GM12891 (cell line): ENCODE results near the gene RIMBP2.

Source experiments
- DNase-seq: peaks from one replicate; pipeline ENCODE4 v3.0.0; 2011; ENCODE audit warnings: low spot score; ENCODE audit not compliant: insufficient read length
- FAIRE-seq: peaks from 2 replicates; lab custom pipeline; 2011; peaks lifted over from hg19 to GRCh38; lab: Jason Lieb, UNC
- PAX5 ChIP-seq: IDR thresholded peaks from 2 replicates; pipeline ENCODE4 v1.6.1; 2011; ENCODE audit warnings: low read length, moderate library complexity, mild to moderate bottlenecking; ENCODE audit not compliant: insufficient read depth, severe bottlenecking
- POLR2A ChIP-seq: IDR thresholded peaks from 2 replicates; pipeline ENCODE4 v1.6.1; 2011; ENCODE audit warnings: low read depth, low read length, control low read depth
- POLR2AphosphoS5 ChIP-seq: IDR thresholded peaks from 2 replicates; pipeline ENCODE4 v1.6.1; 2011; ENCODE audit warnings: low read depth, low read length, control low read depth
- POU2F2 ChIP-seq: IDR thresholded peaks from 2 replicates; pipeline ENCODE4 v1.6.1; 2011; ENCODE audit warnings: low read depth, mild to moderate bottlenecking, control low read depth, low read length, moderate library complexity
- SPI1 ChIP-seq: IDR thresholded peaks from 2 replicates; pipeline ENCODE4 v1.6.1; 2011; ENCODE audit warnings: low read depth, low read length, control low read depth
- TAF1 ChIP-seq: IDR thresholded peaks from 2 replicates; pipeline ENCODE4 v1.6.1; 2011; ENCODE audit warnings: low read depth, low read length, control low read depth

Gene RIMBP2

GRCh38 chr12:130438711-130439110 lies 277.4 kb downstream of the RIMBP2 start:
- DNase-seq, result no peak
- FAIRE-seq, result no peak
- TF ChIP-seq POLR2AphosphoS5 (no peak), PAX5 (no peak), TAF1 (no peak), SPI1 (no peak), POU2F2 (no peak), POLR2A (no peak)

- no peak for FAIRE-seq
- no peak for DNase-seq
- no peak for TF ChIP-seq TAF1
- TF ChIP-seq POU2F2, result no peak
- no peak for TF ChIP-seq POLR2AphosphoS5
- TF ChIP-seq POLR2A, result no peak
- TF ChIP-seq PAX5, result no peak
- TF ChIP-seq SPI1, result no peak
Measured at GRCh38 chr12:130438243-130438620, 277.9 kb downstream of the RIMBP2 start.

- no peak for FAIRE-seq
- TF ChIP-seq PAX5 (no peak), POU2F2 (no peak), POLR2AphosphoS5 (no peak), TAF1 (no peak), POLR2A (no peak), SPI1 (no peak)
- DNase-seq, result no peak
Measured at GRCh38 chr12:130437555-130438242, 278.4 kb downstream of the RIMBP2 start.

GRCh38 chr12:130436741-130437501 lies 279.2 kb downstream of the RIMBP2 start:
- no peak for FAIRE-seq
- TF ChIP-seq PAX5 (no peak), POU2F2 (no peak), POLR2A (no peak), POLR2AphosphoS5 (no peak), SPI1 (no peak), TAF1 (no peak)

GRCh38 chr12:130435826-130436225 lies 280.3 kb downstream of the RIMBP2 start:
- FAIRE-seq, result no peak
- no peak for DNase-seq
- TF ChIP-seq TAF1 (no peak), PAX5 (no peak), POU2F2 (no peak), POLR2A (no peak), POLR2AphosphoS5 (no peak), SPI1 (no peak)

More at GRCh38 chr12:130436741-130437501, 279.2 kb downstream of the RIMBP2 start:
- no peak for DNase-seq

GRCh38 chr12:130435331-130435730 lies 280.8 kb downstream of the RIMBP2 start:
- no peak for FAIRE-seq
- no peak for TF ChIP-seq POLR2AphosphoS5
- no peak for TF ChIP-seq PAX5
- TF ChIP-seq POU2F2, result no peak
- no peak for TF ChIP-seq POLR2A
- no peak for TF ChIP-seq TAF1
- TF ChIP-seq SPI1, result no peak
- no peak for DNase-seq

GRCh38 chr12:130434560-130434959 lies 281.5 kb downstream of the RIMBP2 start:
- FAIRE-seq (no peak), DNase-seq (no peak)
- TF ChIP-seq SPI1 (no peak), PAX5 (no peak), POLR2A (no peak)

- FAIRE-seq (no peak), DNase-seq (no peak)
- TF ChIP-seq PAX5 (no peak), TAF1 (no peak), POU2F2 (no peak), POLR2AphosphoS5 (no peak), POLR2A (no peak), SPI1 (no peak)
Measured at GRCh38 chr12:130433834-130434233, 282.3 kb downstream of the RIMBP2 start.

- no peak for TF ChIP-seq POLR2AphosphoS5
- no peak for TF ChIP-seq POLR2A
- TF ChIP-seq POU2F2, result no peak
- no peak for DNase-seq
- no peak for FAIRE-seq
Measured at GRCh38 chr12:130433411-130433810, 282.7 kb downstream of the RIMBP2 start.

- FAIRE-seq, result no peak
- DNase-seq, result no peak
- TF ChIP-seq TAF1 (no peak), POU2F2 (no peak), PAX5 (no peak), POLR2AphosphoS5 (no peak), POLR2A (no peak), SPI1 (no peak)
Measured at GRCh38 chr12:130431176-130431575, 284.9 kb downstream of the RIMBP2 start.
